HCT116 (cell line): ENCODE results near the gene UQCC5. TPM values are rescaled to one million over a fixed set of nuclear protein-coding genes. Genes with fewer than 3 reads are reported as not detected.

Source experiments
- ATAC-seq: fragments of 200-7000 bp; cut with Tn5 transposase; 2 replicates; pipeline ENCODE4 v1.9.1; 2020; ENCODE audit warnings: mild to moderate bottlenecking, moderate library complexity
- BruUV-seq: library from RNA; stranded (reverse); fragments of 400-500 nt; replicated peaks from 2 replicates; lab custom pipeline; 2021; lab: Mats Ljungman, UMichigan
- CTCF ChIA-PET: fragments of 300-600 bp; sonication (Branson Sonifier 250); formaldehyde crosslinking; loops from one replicate; lab custom pipeline; 2021; ENCODE audit warnings: antibody characterized with exemption; lab: Charles Lee
- POLR2A ChIA-PET: fragments of 300-600, 350-600 bp; sonication (Branson Sonifier 250); formaldehyde crosslinking; loops from one replicate; lab custom pipeline; 2021; ENCODE audit warnings: antibody characterized with exemption; lab: Charles Lee
- RAD21 ChIA-PET, 2 experiments: fragments of 300-600 bp; sonication (Branson Sonifier 250); formaldehyde crosslinking; loops; one replicate each; lab custom pipeline; 2023; ENCODE audit warnings: low total read pairs in 2 of 2; ENCODE audit not compliant: uncharacterized antibody in 2 of 2, unreplicated experiment in 2 of 2, low non-redundant PET in 1 of 2; lab: Charles Lee
- DNase-seq: peaks from one replicate; pipeline ENCODE4 v3.0.0-alpha.2; 2010; ENCODE audit warnings: low read depth, low spot score
- H2AFZ ChIP-seq: fragments of 200-600 bp; shearing (Covaris generic), sonication (generic); 2 replicates; pipeline ENCODE4 v1.6.1; 2017; ENCODE audit warnings: low read depth, mixed run types, mixed read lengths, antibody characterized with exemption, low read length; ENCODE audit not compliant: poor library complexity, severe bottlenecking
- H3K27ac ChIP-seq: 2 replicates; pipeline ENCODE4 v1.5.1; 2012; ENCODE audit warnings: low read depth, low read length
- H3K27me3 ChIP-seq: fragments of 200-600 bp; sonication (generic); 2 replicates; pipeline ENCODE4 v1.6.1; 2016; ENCODE audit warnings: mixed run types, low read length, mixed read lengths; ENCODE audit not compliant: insufficient read depth
- H3K36me3 ChIP-seq, 2 experiments: fragments of 200-500 bp in 1 of 2; fragments of 200-600 bp in 1 of 2; sonication (Bioruptor generic) in 1 of 2; sonication (generic) in 1 of 2; 2 replicates each; pipeline versions ENCODE4 v1.5.1 to v1.6.1; 2014 to 2016; ENCODE audit warnings: low read length in 2 of 2, inconsistent platforms in 1 of 2, mixed read lengths in 1 of 2, mixed run types in 1 of 2; ENCODE audit not compliant: insufficient read depth in 2 of 2, control insufficient read depth in 1 of 2
- H3K4me1 ChIP-seq, 2 experiments: fragments of 200-600 bp in 1 of 2; sonication (generic) in 1 of 2; 2 replicates each; pipeline versions ENCODE4 v1.5.1 to v1.6.1; 2012 to 2017; ENCODE audit warnings: low read length in 2 of 2, inconsistent platforms in 1 of 2, mild to moderate bottlenecking in 1 of 2, mixed read lengths in 1 of 2, mixed run types in 1 of 2, moderate library complexity in 1 of 2; ENCODE audit not compliant: insufficient read depth in 2 of 2, control insufficient read depth in 1 of 2
- H3K4me2 ChIP-seq: fragments of 200-600 bp; sonication (generic); 2 replicates; pipeline ENCODE4 v1.6.1; 2017; ENCODE audit warnings: mixed run types, low read length, mixed read lengths
- H3K4me3 ChIP-seq, 2 experiments: fragments of 200-600 bp in 1 of 2; sonication (generic) in 1 of 2; replicated peaks in 1 of 2; 2 replicates each; pipeline ENCODE4 v1.5.1; 2011 to 2016; ENCODE audit warnings: low read length in 2 of 2, control low read depth in 1 of 2, low read depth in 1 of 2, mild to moderate bottlenecking in 1 of 2, mixed read lengths in 1 of 2, mixed run types in 1 of 2
- H3K79me2 ChIP-seq: fragments of 200-600 bp; sonication (generic); 2 replicates; pipeline ENCODE4 v1.6.1; 2017; ENCODE audit warnings: mild to moderate bottlenecking, mixed run types, low read length, moderate library complexity, mixed read lengths; ENCODE audit not compliant: insufficient read depth
- H3K9ac ChIP-seq: fragments of 200-600 bp; sonication (generic); 2 replicates; pipeline ENCODE4 v1.6.1; 2016; ENCODE audit warnings: low read length, mixed read lengths
- H3K9me2 ChIP-seq: fragments of 200-600 bp; sonication (generic), shearing (Covaris generic); 2 replicates; pipeline ENCODE4 v1.6.1; 2017; ENCODE audit warnings: mixed run types, mild to moderate bottlenecking, moderate library complexity; ENCODE audit not compliant: insufficient read depth
- H3K9me3 ChIP-seq, 2 experiments: fragments of 200-500 bp in 1 of 2; fragments of 200-600 bp in 1 of 2; sonication (Bioruptor generic) in 1 of 2; sonication (generic) in 1 of 2; 2 replicates each; pipeline ENCODE4 v1.6.1; 2014 to 2017; ENCODE audit warnings: low read length in 2 of 2, mixed read lengths in 2 of 2, inconsistent platforms in 1 of 2, low read depth in 1 of 2, mild to moderate bottlenecking in 1 of 2, mixed run types in 1 of 2, moderate library complexity in 1 of 2; ENCODE audit not compliant: control insufficient read depth in 1 of 2, insufficient read depth in 1 of 2
- H4K20me1 ChIP-seq: fragments of 200-600 bp; sonication (generic), shearing (Covaris generic); 2 replicates; pipeline ENCODE4 v1.6.1; 2017; ENCODE audit warnings: mixed run types, mild to moderate bottlenecking, moderate library complexity; ENCODE audit not compliant: insufficient read depth
- ATF3 ChIP-seq: IDR thresholded peaks from 2 replicates; pipeline ENCODE4 v1.6.1; 2012
- CBX3 ChIP-seq: IDR thresholded peaks from 2 replicates; pipeline ENCODE4 v1.6.1; 2012; ENCODE audit warnings: low read depth
- CEBPB ChIP-seq: IDR thresholded peaks from 2 replicates; pipeline ENCODE4 v1.6.1; 2012; ENCODE audit warnings: low read depth
- ELF1 ChIP-seq: IDR thresholded peaks from 2 replicates; pipeline ENCODE4 v1.6.1; 2012; ENCODE audit warnings: low read depth, borderline replicate concordance
- EZH2phosphoT487 ChIP-seq: fragments of 200-600 bp; IDR thresholded peaks from 2 replicates; pipeline ENCODE4 v1.6.1; 2018; ENCODE audit warnings: antibody characterized with exemption, borderline replicate concordance
- JUND ChIP-seq: IDR thresholded peaks from 2 replicates; pipeline ENCODE4 v1.6.1; 2012
- MAX ChIP-seq: IDR thresholded peaks from 2 replicates; pipeline ENCODE4 v1.6.1; 2012
- POLR2A ChIP-seq: IDR thresholded peaks from 2 replicates; pipeline ENCODE4 v1.7.0; 2011; ENCODE audit warnings: borderline replicate concordance; ENCODE audit not compliant: insufficient read depth, insufficient read length; ENCODE audit errors: extremely low read depth
- REST ChIP-seq: IDR thresholded peaks from 2 replicates; pipeline ENCODE4 v1.6.1; 2012; ENCODE audit warnings: low read depth
- SRF ChIP-seq: IDR thresholded peaks from 2 replicates; pipeline ENCODE4 v1.6.1; 2012; ENCODE audit warnings: low read depth
- YY1 ChIP-seq: IDR thresholded peaks from 2 replicates; pipeline ENCODE4 v1.6.1; 2011; ENCODE audit warnings: low read length, low read depth, moderate library complexity, mild to moderate bottlenecking; ENCODE audit not compliant: insufficient replicate concordance; ENCODE audit errors: extremely low read depth
- ZBTB33 ChIP-seq: IDR thresholded peaks from 2 replicates; pipeline ENCODE4 v1.6.1; 2011; ENCODE audit warnings: mild to moderate bottlenecking, low read length, moderate library complexity; ENCODE audit not compliant: insufficient replicate concordance; ENCODE audit errors: extremely low read depth
- ZFX ChIP-seq: fragments of 450-650 bp; IDR thresholded peaks from 2 replicates; pipeline ENCODE4 v1.6.1; 2017
- intact Hi-C: fragments of 100-400 bp; cut with micrococcal nuclease; formaldehyde crosslinking; loops from 2 replicates; pipeline ENCODE4 v1.10.0; 2022
- total RNA-seq: library from RNA; stranded (reverse); gene quantifications from one replicate; pipeline ENCODE4 v1.2.1, GENCODE V29; 2021; ENCODE audit not compliant: unreplicated experiment

UQCC5 gene
- total RNA-seq, 1 experiment from 2014 or later = 14.1 TPM

- no peaks in the 10 kb centered on the region for H3K4me1 ChIP-seq
- POLR2A ChIA-PET = no interaction called here
- no peak overlapping the region for H2AFZ ChIP-seq
- no peaks in the 10 kb centered on the region for H4K20me1 ChIP-seq
- intact Hi-C loops = no loop called here
- RAD21 ChIA-PET = no interaction called here
- no peaks in the 10 kb centered on the region for H3K9me3 ChIP-seq
- no peaks in the 10 kb centered on the region for H3K9me2 ChIP-seq
- DNase-seq = no peak
- H3K4me2 ChIP-seq = no peak overlapping the region
- ATAC-seq = no peak
- TF ChIP-seq CEBPB = no peak
- no peak for TF ChIP-seq YY1
- TF ChIP-seq JUND = no peak
- no peak for TF ChIP-seq POLR2A
- no peak for TF ChIP-seq ZFX
- TF ChIP-seq CBX3 = no peak
- no peak for TF ChIP-seq ZBTB33
- TF ChIP-seq REST = no peak
- no peak for TF ChIP-seq MAX
- no peak for TF ChIP-seq ATF3
- TF ChIP-seq EZH2phosphoT487 = no peak
- TF ChIP-seq ELF1 = no peak
- no peak for TF ChIP-seq SRF
- TF ChIP-seq, all 23 proteins: peak for 0
- Histone ChIP-seq H3K27ac (no peak overlapping the region), H3K27me3 (no peaks in the 10 kb centered on the region), H3K79me2 (no peaks in the 10 kb centered on the region), H3K9ac (no peak overlapping the region), H3K4me3 (no peak overlapping the region), H3K36me3 (no peaks in the 10 kb centered on the region)
- CTCF ChIA-PET = no interaction called here
- no TSS peak for BruUV-seq
Observed at GRCh38 chr3:52501046-52501445, 35.4 kb upstream of the UQCC5 start.
